Measurements from ENCODE around the gene HNMT.

The HNMT gene

GRCh38 chr2:138061961-138062360, 97.7 kb downstream of the HNMT start:
- DNase-seq, result no peak

- DNase-seq, result no peak
Measured at GRCh38 chr2:138063181-138063580, 98.9 kb downstream of the HNMT start.

All from activated CD4-positive, alpha-beta T cell treated with anti-CD3 and anti-CD28 coated beads, Interleukin-10, Interleukin-2, amounts not matched to agents 100 ng/mL and 50 ng/mL, durations not matched to agents 16 hours and 8 hours (primary cell).